GM19438 (cell line): ENCODE measurements around the gene VWA5B1.

Experiments used
- ATAC-seq: cut with Tn5 transposase; IDR thresholded peaks from one replicate; pipeline ENCODE4 v1.9.1; 2021; ENCODE audit warnings: low read depth; ENCODE audit not compliant: unreplicated experiment

The VWA5B1 gene

GRCh38 chr1:20319456-20320220 is 29.0 kb downstream of the VWA5B1 start:
- ATAC-seq, result no peak

- no peak for ATAC-seq
These were observed 30.0 kb downstream of the VWA5B1 start for GRCh38 chr1:20320704-20321103.

GRCh38 chr1:20321573-20321972 is 30.9 kb downstream of the VWA5B1 start:
- no peak for ATAC-seq

- ATAC-seq, result peak; percentile 64
These were observed 31.6 kb downstream of the VWA5B1 start for GRCh38 chr1:20322081-20322824.

GRCh38 chr1:20322825-20323612 is 32.3 kb downstream of the VWA5B1 start:
- no peak for ATAC-seq

GRCh38 chr1:20323613-20323920 is 32.9 kb downstream of the VWA5B1 start:
- no peak for ATAC-seq

- ATAC-seq, result no peak
These were observed 34.2 kb downstream of the VWA5B1 start for GRCh38 chr1:20324704-20325406.

- ATAC-seq, result no peak
These were observed 34.8 kb downstream of the VWA5B1 start for GRCh38 chr1:20325407-20325843.

- ATAC-seq, result no peak
These were observed 35.3 kb downstream of the VWA5B1 start for GRCh38 chr1:20325844-20326420.

- no peak for ATAC-seq
These were observed 36.8 kb downstream of the VWA5B1 start for GRCh38 chr1:20327467-20327866.

GRCh38 chr1:20328201-20328600 is 37.5 kb downstream of the VWA5B1 start:
- no peak for ATAC-seq

GRCh38 chr1:20329793-20330542 is 39.3 kb downstream of the VWA5B1 start:
- ATAC-seq, result no peak

GRCh38 chr1:20334103-20334502 is 43.4 kb downstream of the VWA5B1 start:
- no peak for ATAC-seq

- ATAC-seq, result no peak
These were observed 45.5 kb downstream of the VWA5B1 start for GRCh38 chr1:20336105-20336605.

- no peak for ATAC-seq
These were observed 46.9 kb downstream of the VWA5B1 start for GRCh38 chr1:20337581-20337980.

- ATAC-seq, result no peak
These were observed 49.3 kb downstream of the VWA5B1 start for GRCh38 chr1:20339811-20340457.

- ATAC-seq, result no peak
These were observed 51.8 kb downstream of the VWA5B1 start for GRCh38 chr1:20342294-20343148.
